ENCODE results near the gene CDK15. TPM values are rescaled to one million over a fixed set of nuclear protein-coding genes. Genes with fewer than 3 reads are reported as not detected.
"Not testable (repeated sequence)": the region's sequence is repeated elsewhere in the genome, so short reads cannot be mapped to it uniquely, and the experiment has no call there.

Gene CDK15
- total and polyA plus RNA-seq, 2 experiments from 2014 or later: not detected

DNA sequence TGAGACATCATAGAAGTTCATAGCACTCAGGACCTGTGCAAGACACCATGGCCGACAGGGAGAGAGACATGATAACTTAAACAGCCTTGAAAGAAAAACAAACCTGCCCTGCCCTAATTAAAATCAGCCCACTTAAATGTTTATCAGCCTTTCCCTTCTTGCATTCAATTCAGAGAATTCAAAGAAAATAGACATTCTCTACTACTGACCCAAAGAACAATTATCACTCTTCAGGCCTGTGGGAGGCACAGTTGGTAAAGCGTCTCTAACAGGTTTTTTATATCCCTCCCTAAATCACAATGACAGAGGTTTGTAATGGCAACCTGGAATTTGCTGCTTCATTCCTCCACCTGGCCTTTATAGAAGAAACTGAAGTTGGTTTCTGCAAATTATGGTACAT is 1.7 kb downstream of the CDK15 start:
- no peak for DNase-seq (ENCODE audit: low read depth in 1 of 2, low spot score in 1 of 2)
- H3K4me3 ChIP-seq: no peak overlapping the region
- no peak overlapping the region for H3K27ac ChIP-seq
- H3K4me1 ChIP-seq (ENCODE audit: low read depth): no peaks in the 10 kb centered on the region
- no peaks in the 10 kb centered on the region for H3K9me3 ChIP-seq (ENCODE audit: low read depth)
- no peaks in the 10 kb centered on the region for H3K36me3 ChIP-seq
- H3K27me3 ChIP-seq: peaks cover 5% of the 10 kb centered on the region
- TF ChIP-seq, protein P1, sequence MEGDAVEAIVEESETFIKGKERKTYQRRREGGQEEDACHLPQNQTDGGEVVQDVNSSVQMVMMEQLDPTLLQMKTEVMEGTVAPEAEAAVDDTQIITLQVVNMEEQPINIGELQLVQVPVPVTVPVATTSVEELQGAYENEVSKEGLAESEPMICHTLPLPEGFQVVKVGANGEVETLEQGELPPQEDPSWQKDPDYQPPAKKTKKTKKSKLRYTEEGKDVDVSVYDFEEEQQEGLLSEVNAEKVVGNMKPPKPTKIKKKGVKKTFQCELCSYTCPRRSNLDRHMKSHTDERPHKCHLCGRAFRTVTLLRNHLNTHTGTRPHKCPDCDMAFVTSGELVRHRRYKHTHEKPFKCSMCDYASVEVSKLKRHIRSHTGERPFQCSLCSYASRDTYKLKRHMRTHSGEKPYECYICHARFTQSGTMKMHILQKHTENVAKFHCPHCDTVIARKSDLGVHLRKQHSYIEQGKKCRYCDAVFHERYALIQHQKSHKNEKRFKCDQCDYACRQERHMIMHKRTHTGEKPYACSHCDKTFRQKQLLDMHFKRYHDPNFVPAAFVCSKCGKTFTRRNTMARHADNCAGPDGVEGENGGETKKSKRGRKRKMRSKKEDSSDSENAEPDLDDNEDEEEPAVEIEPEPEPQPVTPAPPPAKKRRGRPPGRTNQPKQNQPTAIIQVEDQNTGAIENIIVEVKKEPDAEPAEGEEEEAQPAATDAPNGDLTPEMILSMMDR (IDR thresholded peaks at IDR 0.05; ENCODE audit: low read depth, low read length): no peak

DNA sequence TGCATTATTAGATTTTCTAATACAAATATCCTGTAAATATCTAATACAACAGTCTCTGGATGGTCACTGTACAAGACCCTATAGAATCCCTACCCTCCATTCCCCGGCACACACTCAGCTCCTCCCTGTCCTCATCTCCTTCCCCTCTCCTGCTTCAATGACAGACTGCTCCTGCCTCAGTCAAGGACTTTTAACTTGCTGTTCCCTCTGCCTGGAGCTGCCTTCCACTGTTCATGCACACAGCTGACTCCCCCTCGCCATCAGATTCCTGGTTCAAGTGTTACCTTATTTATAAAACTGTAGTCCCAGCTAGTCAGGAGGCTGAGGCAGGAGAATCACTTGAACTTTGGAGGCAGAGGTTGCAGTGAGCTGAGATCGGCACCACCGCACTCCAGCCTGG is 3.3 kb downstream of the CDK15 start:
- TF ChIP-seq, protein P1 (IDR thresholded peaks at IDR 0.05; ENCODE audit: low read depth, low read length): no peak

DNA sequence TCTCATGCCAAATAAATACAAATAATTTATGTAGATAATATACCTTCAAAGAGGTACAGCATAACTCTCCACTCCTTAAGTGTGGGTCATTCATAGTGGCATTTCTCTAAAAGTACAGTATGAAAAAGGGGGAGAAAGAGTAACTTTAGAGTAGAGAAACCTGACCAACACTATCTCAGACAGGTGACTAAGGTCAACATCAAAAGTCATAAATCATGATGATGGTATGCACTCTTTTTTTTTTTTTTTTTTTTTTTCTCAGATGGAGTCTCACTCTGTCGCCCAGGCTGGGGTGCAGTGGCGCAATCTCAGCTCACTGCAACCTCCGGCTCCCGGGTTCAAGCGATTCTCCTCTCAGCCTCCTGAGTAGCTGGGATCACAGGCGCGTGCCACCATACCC is 4.3 kb downstream of the CDK15 start:
- H3K4me3 ChIP-seq; H3K9me3 ChIP-seq (ENCODE audit: low read depth); H3K36me3 ChIP-seq; DNase-seq (ENCODE audit: low read depth in 1 of 2, low spot score in 1 of 2); H3K4me1 ChIP-seq (ENCODE audit: low read depth); H3K27ac ChIP-seq: not testable (repeated sequence)
- peaks cover 11% of the 10 kb centered on the region for H3K27me3 ChIP-seq

More for the DNA sequence above, 3.3 kb downstream of the CDK15 start:
- H3K9me3 ChIP-seq (ENCODE audit: low read depth): no peaks in the 10 kb centered on the region
- peaks cover 11% of the 10 kb centered on the region for H3K27me3 ChIP-seq
- H3K4me3 ChIP-seq: no peak overlapping the region
- no peak overlapping the region for H3K27ac ChIP-seq
- no peaks in the 10 kb centered on the region for H3K4me1 ChIP-seq (ENCODE audit: low read depth)
- no peak for DNase-seq (ENCODE audit: low read depth in 1 of 2, low spot score in 1 of 2)
- no peaks in the 10 kb centered on the region for H3K36me3 ChIP-seq

DNA sequence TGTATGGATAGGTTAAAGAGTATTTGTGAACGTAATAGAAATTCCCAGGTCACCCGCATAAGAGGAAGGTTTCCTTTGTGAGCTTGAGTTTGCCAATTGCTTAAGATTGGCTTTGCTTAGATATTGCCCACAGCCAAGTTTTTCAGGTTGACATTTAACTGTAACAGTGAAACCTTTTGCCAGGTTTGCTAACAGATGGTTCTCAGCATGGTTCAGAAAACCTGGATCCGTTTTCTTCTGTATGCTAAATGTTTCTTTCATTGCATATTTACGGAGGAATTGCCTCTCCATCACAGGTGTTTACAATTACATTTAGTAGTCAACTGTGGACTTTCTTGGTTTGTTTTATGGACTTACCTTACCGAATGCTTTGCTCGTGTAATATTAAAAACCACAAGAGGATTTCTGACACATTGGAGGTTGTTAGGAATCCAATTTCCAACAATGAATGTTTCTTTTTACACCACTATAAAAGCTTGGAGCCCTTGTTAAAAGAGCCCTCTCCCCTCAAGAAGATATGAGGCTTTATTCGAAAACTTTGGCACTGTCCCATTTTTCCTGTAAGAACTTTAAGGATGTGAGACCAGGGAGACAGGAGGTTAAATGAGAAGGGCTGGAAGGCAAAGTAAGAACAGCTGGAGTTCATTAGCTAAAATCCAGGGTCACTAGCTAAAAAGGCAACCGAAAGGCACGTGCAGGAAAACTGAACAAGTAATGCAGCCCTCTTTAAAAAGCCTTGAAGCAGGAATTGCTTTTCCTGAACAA is 7.8 kb downstream of the CDK15 start:
- H3K4me3 ChIP-seq: no peak overlapping the region
- no peaks in the 10 kb centered on the region for H3K9me3 ChIP-seq (ENCODE audit: low read depth)
- H3K4me1 ChIP-seq (ENCODE audit: low read depth): no peaks in the 10 kb centered on the region
- H3K27ac ChIP-seq: no peak overlapping the region
- TF ChIP-seq, protein P1 (IDR thresholded peaks at IDR 0.05; ENCODE audit: low read depth, low read length): no peak
- peaks cover 6% of the 10 kb centered on the region for H3K27me3 ChIP-seq
- H3K36me3 ChIP-seq: no peaks in the 10 kb centered on the region
- peak in 1 of 2 donors; percentile 13 for DNase-seq (ENCODE audit: low read depth in 1 of 2, low spot score in 1 of 2)

DNA sequence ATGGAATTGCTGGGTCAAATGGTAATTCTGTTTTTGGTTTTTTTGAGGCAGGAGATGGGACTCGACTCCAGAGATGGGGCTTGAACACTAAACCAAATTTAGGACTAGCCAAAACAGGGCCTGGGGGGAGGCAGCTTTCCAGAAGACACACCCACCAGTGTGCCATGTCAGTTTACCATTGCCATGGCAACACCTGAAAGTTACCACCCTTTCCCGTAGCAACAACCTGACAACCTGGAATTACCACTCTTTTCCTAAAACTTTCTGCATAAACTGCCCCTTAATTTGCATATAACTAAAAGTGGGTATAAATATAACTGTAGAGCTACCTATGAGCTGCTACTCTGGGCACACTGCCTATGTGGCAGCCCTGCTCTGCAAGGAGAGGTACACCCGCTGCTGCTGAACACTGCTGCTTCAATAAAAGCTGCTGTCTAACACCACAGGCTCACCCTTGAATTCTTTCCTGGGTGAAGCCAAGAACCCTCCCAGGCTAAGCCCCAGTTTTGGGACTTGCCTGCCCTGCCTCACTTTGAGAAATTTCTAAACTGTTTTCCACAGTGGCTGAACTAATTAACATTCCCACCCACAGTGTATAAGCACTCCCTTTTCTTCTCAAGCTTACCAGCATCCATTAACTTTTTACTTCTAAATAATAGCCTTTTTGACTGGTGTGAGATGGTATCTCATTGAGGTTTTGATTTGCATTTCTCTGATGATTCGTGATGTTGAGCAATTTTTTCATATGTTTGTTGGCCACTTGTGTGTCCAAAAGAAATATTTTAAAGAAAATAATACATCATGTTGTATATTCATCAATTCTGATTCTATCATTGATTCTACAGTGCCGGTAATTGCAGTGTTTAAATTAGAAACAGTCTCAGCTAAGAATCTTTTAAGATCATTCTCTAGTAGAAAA is 10.6 kb downstream of the CDK15 start:
- no peak overlapping the region for H3K27ac ChIP-seq
- H3K4me3 ChIP-seq: no peak overlapping the region
- H3K9me3 ChIP-seq (ENCODE audit: low read depth): no peaks in the 10 kb centered on the region
- peaks cover 6% of the 10 kb centered on the region for H3K27me3 ChIP-seq
- TF ChIP-seq, protein P1 (IDR thresholded peaks at IDR 0.05; ENCODE audit: low read depth, low read length): no peak
- DNase-seq (ENCODE audit: low read depth in 1 of 2, low spot score in 1 of 2): no peak
- no peaks in the 10 kb centered on the region for H3K4me1 ChIP-seq (ENCODE audit: low read depth)
- no peaks in the 10 kb centered on the region for H3K36me3 ChIP-seq
